Amygdala (tissue), 56 donors: Measurements from ENCODE around the gene CERK.

ENCODE experiments used
- DNase-seq, 56 donors: peaks; one replicate each; lab custom pipeline; 2025; lab: John Stamatoyannopoulos, UW

Gene CERK

GRCh38 chr22:46750863-46751443 lies 12.9 kb upstream of the CERK start:
- no peak for DNase-seq

- DNase-seq: no peak
These were observed 12.4 kb upstream of the CERK start for GRCh38 chr22:46750530-46750800.

GRCh38 chr22:46749682-46750529 lies 11.9 kb upstream of the CERK start:
- DNase-seq: no peak

- DNase-seq: no peak
These were observed 11.0 kb upstream of the CERK start for GRCh38 chr22:46748908-46749675.

GRCh38 chr22:46748206-46748907 lies 10.3 kb upstream of the CERK start:
- no peak for DNase-seq

GRCh38 chr22:46747646-46748045 lies 9.6 kb upstream of the CERK start:
- no peak for DNase-seq

- no peak for DNase-seq
These were observed 8.6 kb upstream of the CERK start for GRCh38 chr22:46746620-46747019.

- DNase-seq: no peak
These were observed 8.1 kb upstream of the CERK start for GRCh38 chr22:46746192-46746591.

GRCh38 chr22:46744581-46744980 lies 6.5 kb upstream of the CERK start:
- DNase-seq: no peak

- no peak for DNase-seq
These were observed 4.6 kb upstream of the CERK start for GRCh38 chr22:46742576-46743221.

- no peak for DNase-seq
These were observed 4.0 kb upstream of the CERK start for GRCh38 chr22:46741974-46742519.

- DNase-seq: no peak
These were observed 3.1 kb upstream of the CERK start for GRCh38 chr22:46740910-46741780.

- peak in 14 of 56 donors; percentile 13 to 57 (median 40) for DNase-seq
These were observed 1.2 kb upstream of the CERK start for GRCh38 chr22:46739094-46739870.

GRCh38 chr22:46738647-46739093 lies 618 bp upstream of the CERK start:
- DNase-seq: peak in 1 of 56 donors; percentile 38

- DNase-seq: peak in 13 of 56 donors; percentile 13 to 61 (median 45)
These were observed 712 bp downstream of the CERK start for GRCh38 chr22:46737105-46737975.

GRCh38 chr22:46736705-46737104 lies 1.3 kb downstream of the CERK start:
- no peak for DNase-seq
